GM20431 (cell line): ENCODE measurements around the gene INTS14.
"Not testable (repeated sequence)": the region's sequence is repeated elsewhere in the genome, so short reads cannot be mapped to it uniquely, and the experiment has no call there.

Source experiments
- in situ Hi-C: fragments of 300-500 bp; cut with MseI, MboI; formaldehyde crosslinking; loops from one replicate; pipeline ENCODE4 v1.15.0; 2020; ENCODE audit warnings: low sequenced_read_pairs; ENCODE audit not compliant: unreplicated experiment

INTS14 gene

DNA sequence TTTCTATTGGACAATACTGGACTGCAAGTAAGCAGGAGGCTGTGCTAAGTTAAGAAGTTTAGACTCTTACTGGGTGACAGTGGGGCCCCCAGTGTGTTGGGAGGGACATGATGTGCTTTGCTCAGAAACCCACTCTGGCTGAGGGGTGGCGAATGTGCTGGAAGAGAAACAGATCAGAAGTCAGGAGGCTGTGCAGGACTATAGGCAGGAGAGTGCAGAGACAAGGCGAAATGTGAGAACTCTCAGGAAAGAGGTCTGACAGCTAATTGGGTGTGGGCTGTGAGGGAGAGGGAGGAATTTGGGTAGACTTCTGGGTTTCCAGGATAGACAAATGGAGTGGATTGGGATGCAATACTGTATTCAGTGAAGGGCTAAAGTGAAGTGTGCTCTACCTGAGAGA is 22.8 kb upstream of the INTS14 start:
- in situ Hi-C loops = loop anchor here (25.0 kb wide), 1 partner anchor 204 kb away; no protein-coding TSS in a partner anchor

DNA sequence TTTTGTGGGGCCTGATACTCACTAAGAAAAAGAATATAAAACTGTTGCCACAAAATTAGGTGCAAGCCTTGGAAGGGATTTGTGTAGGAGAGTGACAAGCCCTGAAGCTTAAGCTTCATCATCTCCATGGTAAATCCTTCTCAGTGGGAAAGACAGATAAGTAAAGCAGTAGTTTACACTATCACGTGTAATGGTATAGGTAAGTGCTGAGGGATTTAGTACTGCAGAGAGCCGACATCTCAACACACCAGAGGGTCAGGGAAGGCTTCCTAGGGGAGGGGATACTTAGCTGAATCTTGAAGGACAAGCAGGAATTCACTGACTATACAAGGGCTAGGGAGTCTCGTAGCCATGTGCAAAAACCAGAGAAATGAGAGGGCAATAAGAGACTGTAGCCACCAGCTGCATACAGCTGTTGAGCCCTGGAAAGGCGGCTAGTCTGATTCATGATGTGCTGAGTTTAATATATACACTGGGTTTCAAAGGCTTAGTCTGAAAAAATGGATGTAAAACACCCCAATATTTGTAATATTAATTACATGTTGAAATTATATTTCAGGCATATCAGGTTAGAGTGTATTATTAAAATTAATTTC is 21.9 kb upstream of the INTS14 start:
- in situ Hi-C loops = loop anchor here (25.0 kb wide), 1 partner anchor 204 kb away; no protein-coding TSS in a partner anchor

DNA sequence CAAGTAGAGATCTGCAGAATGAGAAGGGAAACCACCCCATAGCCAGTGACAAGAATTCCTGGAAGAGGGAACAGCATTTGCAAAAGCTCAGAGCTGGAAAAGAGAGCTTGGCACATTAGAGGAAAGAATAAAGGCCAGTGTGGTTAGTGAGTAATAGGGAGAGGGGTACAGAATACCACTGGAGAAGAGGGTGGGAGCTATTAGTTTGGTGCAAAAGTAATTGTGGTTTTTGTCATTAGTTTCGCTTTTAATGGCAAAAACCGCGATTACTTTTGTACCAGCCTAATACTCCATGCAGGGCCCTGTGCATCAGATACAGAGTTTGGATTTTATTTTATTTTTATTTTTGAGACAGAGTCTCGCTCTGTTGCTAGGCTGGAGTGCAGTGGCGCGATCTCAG is 20.6 kb upstream of the INTS14 start:
- in situ Hi-C loops = loop anchor here (25.0 kb wide), 1 partner anchor 206 kb away; no protein-coding TSS in a partner anchor

DNA sequence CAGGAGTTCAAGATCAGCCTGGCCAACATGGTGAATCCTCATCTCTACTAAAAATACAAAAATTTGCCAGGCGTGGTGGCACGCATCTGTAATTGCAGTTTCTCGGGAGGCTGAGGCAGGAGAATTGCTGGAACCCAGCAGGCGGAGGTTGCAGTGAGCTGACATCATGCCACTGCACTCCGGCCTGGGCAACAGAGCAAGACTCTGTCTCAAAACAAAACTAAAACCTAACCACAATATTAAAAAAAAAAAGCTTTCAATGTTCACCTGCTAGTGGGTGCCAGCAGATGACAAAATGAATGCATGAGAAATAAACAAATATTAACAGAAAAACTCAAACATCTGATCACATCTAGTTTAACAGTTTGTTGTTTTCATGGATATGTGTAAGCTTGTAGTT is 19.8 kb upstream of the INTS14 start:
- in situ Hi-C loops = loop anchor here (25.0 kb wide), 1 partner anchor 207 kb away; no protein-coding TSS in a partner anchor

DNA sequence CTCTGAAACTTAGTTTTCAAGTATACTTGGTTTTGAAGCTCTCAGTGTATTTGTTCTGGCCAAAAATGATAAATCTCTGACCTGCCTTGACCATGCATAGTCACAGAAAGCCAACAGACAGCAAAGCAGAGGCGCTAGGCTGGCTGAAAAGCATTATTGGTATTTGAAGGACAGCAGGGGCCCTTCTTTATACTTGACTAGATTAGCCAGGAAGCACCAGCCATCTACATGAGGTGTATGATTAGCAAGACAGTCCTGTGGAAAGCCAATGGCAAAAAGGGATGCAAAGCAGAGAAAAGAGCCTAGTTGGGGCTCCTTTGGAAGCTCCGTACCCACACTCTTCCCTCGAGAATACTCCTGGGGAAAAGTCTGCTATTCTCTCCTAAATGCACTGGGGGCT is 18.6 kb upstream of the INTS14 start:
- in situ Hi-C loops = loop anchor here (25.0 kb wide), 1 partner anchor 208 kb away; no protein-coding TSS in a partner anchor

DNA sequence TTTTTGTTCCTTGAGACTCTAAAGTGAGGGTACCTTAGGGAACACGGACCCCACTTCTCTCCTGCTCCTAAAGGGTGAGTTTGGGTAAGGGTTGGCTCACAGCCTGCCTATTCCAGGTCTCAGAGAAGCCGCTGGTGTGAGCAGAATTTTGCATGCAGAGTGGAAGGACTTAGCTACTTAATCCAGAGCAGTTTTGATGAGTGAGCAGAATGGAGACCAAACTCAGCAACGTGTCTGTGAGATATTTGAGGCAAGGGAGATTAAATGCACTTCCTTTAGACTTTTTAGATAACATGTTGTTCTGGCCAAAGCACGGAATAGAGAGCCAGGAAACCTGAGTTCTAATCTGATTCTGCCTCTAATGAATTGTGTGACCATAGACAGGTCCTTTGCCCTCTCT is 15.9 kb upstream of the INTS14 start:
- in situ Hi-C loops = loop anchor here (25.0 kb wide), 1 partner anchor 210 kb away; no protein-coding TSS in a partner anchor

DNA sequence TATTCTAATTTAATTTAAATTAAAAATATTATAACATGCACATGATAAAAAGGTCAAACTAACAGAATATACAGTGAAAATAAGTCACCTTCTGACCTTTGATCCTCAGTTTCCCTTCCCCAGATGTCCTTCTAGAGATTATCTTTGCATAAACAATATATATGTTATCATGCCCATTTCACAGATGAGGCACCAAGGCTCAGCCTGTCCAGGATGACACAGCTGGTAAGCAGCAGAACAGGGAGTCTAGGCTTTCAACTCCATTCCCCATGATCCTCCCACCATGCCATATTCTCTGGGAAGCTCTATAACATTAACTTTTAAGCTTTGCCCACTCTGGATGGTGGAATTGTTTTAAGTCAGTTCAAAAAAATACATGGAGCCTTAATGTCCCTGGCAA is 12.2 kb upstream of the INTS14 start:
- in situ Hi-C loops = no loop called here

DNA sequence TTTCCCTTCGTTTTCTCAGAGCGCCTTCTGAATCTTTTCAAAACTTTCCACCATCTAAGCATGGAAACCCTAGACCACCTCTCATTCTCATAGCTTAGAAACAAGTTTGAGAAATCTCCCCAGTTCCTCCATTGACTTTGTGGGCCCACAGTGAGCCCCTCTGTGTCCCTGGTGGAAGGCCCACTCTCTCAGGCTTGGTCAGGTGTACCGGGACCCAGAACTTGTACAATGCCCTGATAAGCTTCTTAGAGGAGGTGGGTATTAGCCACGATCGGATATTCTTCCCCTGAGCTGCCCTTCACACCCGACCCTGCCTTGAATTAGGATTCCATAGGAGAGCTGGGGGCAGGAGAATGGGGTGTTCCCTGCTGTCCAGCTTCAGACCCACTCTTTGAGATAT is 10.7 kb upstream of the INTS14 start, which contains the start of gene SLC24A1:
Gene SLC24A1, plus strand, starts transcription at position 301 of the 400 bp plus-strand sequence. CDS start 2,143 bp downstream, outside the sequence.
- in situ Hi-C loops = no loop called here

DNA sequence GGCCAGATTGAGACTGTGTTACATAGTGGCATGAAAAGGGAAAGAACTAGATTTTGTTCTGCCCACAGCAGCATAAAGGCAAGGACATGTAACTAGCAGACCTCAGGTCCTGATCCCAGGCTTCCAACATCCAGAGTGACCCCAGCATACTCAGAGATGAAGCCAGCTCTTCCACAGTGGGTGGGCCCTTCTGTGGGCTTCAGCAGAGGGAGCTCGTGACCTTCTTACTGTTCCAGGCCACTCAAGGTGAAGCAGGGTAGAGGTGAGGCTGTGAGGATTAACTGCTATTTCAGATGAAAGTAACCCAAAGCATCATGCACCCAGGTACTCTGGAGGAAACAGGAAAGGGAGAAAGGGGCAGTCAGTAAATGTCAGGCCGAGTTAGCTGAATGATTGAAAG is 9.9 kb upstream of the INTS14 start:
- in situ Hi-C loops = no loop called here

DNA sequence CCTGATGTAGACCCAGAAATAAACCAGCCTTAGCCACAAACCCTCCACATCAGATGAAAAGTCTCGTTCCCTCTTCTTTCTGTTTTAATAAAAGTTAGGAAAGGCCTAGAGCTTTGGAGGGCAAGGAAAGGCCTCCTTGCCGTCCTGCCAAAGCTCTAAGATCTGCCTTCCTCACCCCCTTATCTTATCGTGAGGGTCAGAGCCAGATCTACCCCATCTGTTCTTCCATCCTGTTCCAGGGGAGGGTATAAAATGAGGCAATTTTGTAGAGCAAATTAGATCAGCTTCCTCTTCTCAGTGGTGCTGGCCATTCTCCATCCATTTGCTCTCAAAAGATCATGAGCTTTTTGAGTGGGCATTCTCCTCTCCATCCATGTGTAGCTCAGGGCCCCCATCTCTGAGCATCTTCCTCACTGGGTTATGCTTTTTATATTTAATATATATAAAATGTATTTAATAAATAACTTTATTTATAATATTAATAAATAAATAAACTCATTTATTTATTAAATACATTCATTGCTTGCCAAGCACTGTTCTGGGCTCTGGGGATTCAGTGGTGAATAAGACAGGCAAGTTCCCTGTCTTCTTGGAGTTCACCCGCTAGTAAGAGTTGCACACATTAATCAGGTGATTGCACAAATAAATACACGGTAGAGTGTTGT is 8.8 kb upstream of the INTS14 start:
- in situ Hi-C loops = no loop called here

DNA sequence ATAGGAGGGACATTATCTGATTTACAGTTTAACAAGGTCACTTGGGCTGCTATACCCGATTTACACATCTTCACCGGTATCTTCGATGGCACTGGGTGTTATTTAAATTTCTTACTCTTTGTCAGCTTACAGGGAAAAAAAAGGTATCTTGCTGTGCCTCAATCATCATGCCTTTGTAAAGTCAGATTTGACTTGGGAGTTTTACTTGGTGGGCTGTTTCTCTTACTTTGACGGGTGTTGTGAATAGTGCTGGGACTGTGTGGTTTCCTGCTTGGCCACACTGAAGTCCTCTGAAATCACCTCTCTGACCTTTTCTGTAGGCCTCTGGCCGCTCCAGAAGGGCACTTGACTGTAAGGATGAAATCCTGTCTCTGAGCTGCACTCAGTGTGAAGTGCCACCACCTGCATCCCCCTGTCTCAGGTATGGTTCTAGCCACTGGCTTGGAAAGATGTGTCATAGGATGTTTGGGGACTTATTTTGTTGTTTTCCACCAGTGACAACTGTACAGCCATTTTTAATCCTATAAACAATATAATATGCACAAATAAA is 7.7 kb upstream of the INTS14 start:
- in situ Hi-C loops = no loop called here

DNA sequence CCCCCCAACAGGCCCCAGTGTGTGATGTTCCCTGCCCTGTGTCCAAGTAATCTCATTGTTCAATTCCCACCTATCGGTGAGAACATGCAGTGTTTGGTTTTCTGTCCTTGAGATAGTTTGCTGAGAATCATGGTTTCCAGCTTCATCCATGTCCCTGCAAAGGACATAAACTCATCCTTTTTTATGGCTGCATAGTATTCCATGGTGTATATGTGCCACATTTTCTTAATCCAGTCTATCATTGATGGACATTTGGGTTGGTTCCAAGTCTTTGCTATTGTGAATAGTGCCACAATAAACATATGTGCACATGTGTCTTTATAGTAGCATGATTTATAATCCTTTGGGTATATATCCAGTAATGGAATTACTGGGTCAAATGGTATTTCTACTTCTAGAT is 5.0 kb upstream of the INTS14 start:
- in situ Hi-C loops = not testable (repeated sequence)

DNA sequence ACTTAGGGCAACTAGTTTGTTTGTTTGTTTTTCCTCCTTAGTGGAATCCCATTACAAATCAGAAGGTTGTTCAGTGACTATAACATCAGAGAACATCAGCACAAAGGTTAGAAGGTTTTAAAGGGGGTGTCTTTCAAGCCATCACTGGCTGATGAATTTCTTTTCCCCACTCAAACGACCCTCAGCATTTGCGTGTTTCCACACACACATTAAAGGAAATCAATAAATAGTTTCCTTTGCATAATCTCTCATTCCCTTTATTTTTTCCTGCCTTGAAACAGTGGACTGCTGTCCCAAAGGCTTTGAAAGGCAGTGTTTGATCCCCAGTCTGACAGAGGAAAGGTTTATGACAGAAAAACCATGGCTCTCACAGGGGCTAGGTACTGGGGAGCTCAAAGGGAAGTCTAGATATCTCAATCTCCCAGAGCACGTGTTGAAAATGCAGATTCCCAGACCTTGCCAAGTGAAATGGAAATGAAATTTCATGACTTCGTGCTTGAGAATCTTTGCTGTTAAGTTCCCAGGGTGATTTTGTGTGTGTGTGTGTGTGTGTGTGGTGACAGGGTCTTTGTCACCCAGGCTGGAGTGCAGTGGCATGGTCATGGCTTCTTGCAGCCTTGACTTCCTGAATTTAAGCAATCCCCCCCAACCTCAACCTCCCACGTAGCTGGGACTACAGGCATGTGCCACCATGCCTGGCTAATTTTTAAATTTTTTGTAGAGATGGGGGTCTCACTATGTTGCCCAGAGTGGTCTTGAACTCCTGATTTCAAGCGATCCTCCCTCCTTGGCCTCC is 2.2 kb upstream of the INTS14 start:
- in situ Hi-C loops = no loop called here

DNA sequence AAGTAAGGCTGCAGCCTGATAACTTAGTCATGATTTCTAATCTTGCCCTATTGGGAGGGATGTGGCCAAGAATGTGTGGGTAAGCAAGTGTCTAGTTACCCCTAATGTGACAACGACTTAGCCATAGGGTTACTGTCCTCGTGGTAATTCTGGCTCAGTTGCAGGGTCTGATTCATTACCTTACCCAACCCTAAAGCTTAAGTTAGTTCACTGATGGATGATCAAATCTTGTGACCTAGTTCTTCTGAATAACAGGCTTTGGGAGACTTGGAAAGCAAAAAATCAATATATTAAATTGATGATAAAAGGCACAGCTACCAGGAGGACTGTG is 1.6 kb upstream of the INTS14 start:
- in situ Hi-C loops = no loop called here

DNA sequence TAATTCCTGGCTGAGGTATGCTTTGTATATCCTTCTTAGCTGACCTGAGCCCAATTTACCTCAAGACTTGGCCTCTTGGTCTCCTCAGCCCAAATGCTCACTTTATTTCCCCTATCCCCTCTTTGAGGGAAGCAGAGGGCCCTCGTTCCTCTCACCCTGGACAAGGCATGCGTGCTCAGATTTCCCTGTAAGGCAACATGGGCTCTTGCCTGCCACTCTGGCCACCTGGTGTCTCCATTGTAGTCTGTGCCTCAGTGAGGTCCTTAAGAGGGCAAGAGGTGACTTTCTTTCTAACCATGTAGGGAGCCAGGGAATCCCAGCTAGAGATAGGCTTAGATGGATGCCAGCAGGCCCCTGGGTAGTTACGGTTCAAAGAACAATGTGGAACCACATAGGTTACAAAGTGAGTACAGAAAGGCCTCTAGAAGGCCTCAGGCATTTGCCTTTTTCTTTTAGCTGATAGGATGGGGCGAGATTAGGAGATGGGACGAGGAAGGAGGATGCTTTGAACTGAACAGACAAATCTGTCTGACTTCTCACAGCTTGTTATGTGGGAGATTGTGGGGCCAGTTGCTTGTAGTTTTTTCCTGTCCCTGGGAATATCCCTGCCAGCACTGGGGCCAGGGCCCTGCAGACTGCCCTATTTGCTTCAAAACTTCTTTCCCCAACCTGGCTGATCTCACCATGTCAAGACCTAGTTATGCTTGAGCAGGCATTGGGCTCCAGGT is 1.1 kb upstream of the INTS14 start:
- in situ Hi-C loops = no loop called here

DNA sequence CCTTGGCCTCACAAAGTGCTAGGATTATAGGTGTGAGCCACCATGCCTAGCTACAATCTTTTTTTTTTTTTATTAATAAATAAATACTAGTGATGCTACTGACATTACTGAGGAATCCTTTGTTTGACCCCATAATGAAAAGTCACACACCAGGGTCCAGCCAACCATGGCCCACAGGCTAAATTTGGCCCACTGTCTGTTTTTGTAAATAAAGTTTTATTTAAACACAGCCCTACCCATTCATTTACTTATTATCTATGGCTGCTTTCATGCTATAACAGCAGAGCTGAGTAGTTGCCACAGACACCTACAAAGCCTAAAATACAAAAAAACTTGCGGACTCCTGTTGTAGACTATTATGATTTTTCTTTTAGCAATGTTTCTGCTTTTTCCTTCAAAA is 7.4 kb downstream of the INTS14 start:
- in situ Hi-C loops = no loop called here

DNA sequence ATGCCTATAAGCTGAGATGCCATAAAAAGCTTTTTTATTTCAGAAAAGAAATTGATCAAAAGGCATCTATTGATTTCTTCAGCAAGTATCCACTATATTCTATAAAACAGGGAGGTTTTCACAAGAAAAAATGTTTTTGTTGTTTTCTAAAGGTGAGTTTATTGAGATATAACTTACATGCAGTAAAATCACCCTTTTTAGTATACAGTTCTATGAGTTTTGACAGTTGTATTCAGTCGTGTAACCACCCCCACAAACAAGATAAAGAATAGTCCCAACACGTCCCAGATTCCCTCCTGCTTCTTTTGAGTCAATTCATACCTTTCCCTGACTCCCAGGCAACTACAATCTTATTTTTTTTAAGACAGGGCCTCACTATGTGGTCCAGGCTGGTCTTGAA is 7.8 kb downstream of the INTS14 start:
- in situ Hi-C loops = no loop called here

DNA sequence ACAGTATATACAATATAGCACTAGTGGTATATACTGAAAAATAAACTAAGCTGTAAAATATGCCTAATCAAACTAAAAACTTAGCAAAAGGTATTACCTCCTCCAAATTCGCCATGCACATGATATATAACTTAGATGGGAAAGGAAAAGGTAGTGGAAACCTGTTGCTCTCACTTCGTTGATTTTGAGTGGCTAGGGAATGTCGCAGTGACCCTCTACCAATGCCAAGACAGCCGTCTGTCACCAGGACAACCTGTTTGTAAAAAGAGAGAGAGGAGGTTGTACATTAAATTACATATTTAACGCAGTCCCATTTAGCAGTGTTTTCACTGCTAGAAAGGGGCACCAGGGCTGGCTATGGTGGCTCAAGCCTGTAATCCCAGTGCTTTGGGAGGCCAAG is 11.3 kb downstream of the INTS14 start:
- in situ Hi-C loops = no loop called here

DNA sequence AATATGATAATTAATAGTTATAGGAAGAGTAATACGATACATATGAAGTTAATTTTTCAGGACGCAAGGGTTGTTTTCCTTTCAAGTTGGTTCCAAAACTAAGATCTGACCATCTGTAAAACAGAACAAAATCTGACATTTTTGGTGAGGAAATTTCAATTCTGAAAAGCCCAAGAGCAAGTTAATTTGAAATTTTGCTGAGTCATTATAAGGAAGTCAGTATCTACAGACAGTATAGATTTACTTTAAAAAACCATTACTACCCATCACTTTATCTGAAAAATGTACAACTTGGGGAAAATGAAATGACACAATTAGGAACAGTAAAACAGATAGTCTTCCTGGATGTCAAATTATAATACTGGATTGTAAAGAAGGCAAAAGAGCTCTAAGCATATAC is 12.5 kb downstream of the INTS14 start:
- in situ Hi-C loops = no loop called here

DNA sequence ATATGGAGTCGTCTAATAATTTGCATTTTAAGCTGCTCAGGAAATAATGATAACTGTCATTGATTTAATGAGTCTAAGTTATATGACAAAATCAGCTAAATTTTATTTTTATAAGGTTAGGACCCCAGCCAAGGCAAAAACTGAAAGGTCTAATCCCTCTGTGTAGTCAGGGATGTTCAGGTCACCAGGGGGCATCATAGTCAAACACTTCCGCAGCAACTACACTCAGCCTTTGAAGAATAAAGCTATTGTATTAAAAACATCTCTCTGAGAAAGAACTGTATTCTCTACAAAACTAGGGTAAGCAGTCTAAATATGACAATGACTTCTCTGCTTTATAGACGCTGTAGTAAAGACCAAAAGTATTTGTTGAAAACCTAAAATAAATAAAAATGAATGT is 15.0 kb downstream of the INTS14 start:
- in situ Hi-C loops = no loop called here
